H1 (cell line): ENCODE data around the gene ZFYVE19. TPM values are rescaled to one million over a fixed set of nuclear protein-coding genes. Genes with fewer than 3 reads are reported as not detected.

ENCODE experiments used
- CTCF ChIA-PET: fragments of 300-600 bp; sonication (Branson Sonifier 250); formaldehyde crosslinking; loops from one replicate; lab custom pipeline; 2021; ENCODE audit not compliant: partially characterized antibody; lab: Charles Lee
- POLR2A ChIA-PET: fragments of 300-600 bp; sonication (Branson Sonifier 250); formaldehyde crosslinking; loops from one replicate; lab custom pipeline; 2021; ENCODE audit warnings: inconsistent platforms; ENCODE audit not compliant: partially characterized antibody; lab: Charles Lee
- DNase-seq, 2 experiments: peaks; one replicate each; pipeline versions ENCODE4 v3.0.0 to v3.0.0-alpha.2; 2010 to 2022; ENCODE audit warnings: low spot score in 2 of 2, low read depth in 1 of 2, mixed read lengths in 1 of 2
- FAIRE-seq: peaks from 2 replicates; lab custom pipeline; 2011; peaks lifted over from hg19 to GRCh38; lab: Jason Lieb, UNC
- H2AFZ ChIP-seq: 2 replicates; pipeline ENCODE4 v1.8.1; 2012; ENCODE audit warnings: low read length, inconsistent platforms
- H2AK5ac ChIP-seq: 2 replicates; pipeline ENCODE4 v1.6.1; 2013; ENCODE audit warnings: low read depth, low read length
- H2BK120ac ChIP-seq: replicated peaks from 2 replicates; pipeline ENCODE3; 2013; ENCODE audit warnings: low read depth, low read length, inconsistent platforms
- H2BK12ac ChIP-seq: 2 replicates; pipeline ENCODE4 v1.6.1; 2013; ENCODE audit warnings: low read depth, low read length
- H2BK15ac ChIP-seq: 2 replicates; pipeline ENCODE4 v1.6.1; 2013; ENCODE audit warnings: low read length
- H2BK20ac ChIP-seq: 2 replicates; pipeline ENCODE4 v1.6.1; 2013; ENCODE audit warnings: low read length
- H2BK5ac ChIP-seq: 2 replicates; pipeline ENCODE4 v1.6.1; 2013; ENCODE audit warnings: low read depth, low read length
- H3K14ac ChIP-seq: 2 replicates; pipeline ENCODE4 v1.6.1; 2013; ENCODE audit warnings: inconsistent platforms; ENCODE audit not compliant: insufficient read length
- H3K18ac ChIP-seq: 2 replicates; pipeline ENCODE4 v1.6.1; 2013; ENCODE audit warnings: low read length; ENCODE audit errors: extremely low read depth
- H3K23ac ChIP-seq: 2 replicates; pipeline ENCODE4 v1.6.1; 2013; ENCODE audit warnings: inconsistent platforms; ENCODE audit not compliant: insufficient read length
- H3K23me2 ChIP-seq: 2 replicates; pipeline ENCODE4 v1.6.1; 2013; ENCODE audit warnings: low read depth, low read length
- H3K27ac ChIP-seq: 2 replicates; pipeline ENCODE4 v1.6.1; 2011; ENCODE audit warnings: low read depth, low read length, inconsistent platforms
- H3K27me3 ChIP-seq, 4 experiments: replicated peaks in 1 of 4; 1 replicate in 1 of 4; 2 replicates in 3 of 4; pipeline versions ENCODE4 v1.6.1 to v1.8.1; 2011 to 2013; ENCODE audit warnings: low read length in 3 of 4, mild to moderate bottlenecking in 3 of 4, inconsistent platforms in 2 of 4, mixed read lengths in 2 of 4, moderate library complexity in 1 of 4; ENCODE audit not compliant: control insufficient read depth in 3 of 4, insufficient read depth in 3 of 4; ENCODE audit errors: extremely low read depth in 1 of 4
- H3K36me3 ChIP-seq, 4 experiments: 2 replicates each; pipeline versions ENCODE4 v1.6.1 to v1.8.1; 2011 to 2013; ENCODE audit warnings: mild to moderate bottlenecking in 4 of 4, low read length in 3 of 4, moderate library complexity in 2 of 4, control low read depth in 1 of 4, inconsistent platforms in 1 of 4; ENCODE audit not compliant: insufficient read depth in 4 of 4, control insufficient read depth in 2 of 4
- H3K4ac ChIP-seq: replicated peaks from 2 replicates; pipeline ENCODE3; 2013; ENCODE audit warnings: low read length, low read depth, mixed read lengths, inconsistent platforms; ENCODE audit not compliant: insufficient read length
- H3K4me1 ChIP-seq, 4 experiments: replicated peaks in 1 of 4; 1 replicate in 1 of 4; 2 replicates in 3 of 4; pipeline versions ENCODE4 v1.6.1 to v1.8.1; 2011 to 2013; ENCODE audit warnings: low read length in 3 of 4, inconsistent platforms in 2 of 4, mixed read lengths in 1 of 4; ENCODE audit not compliant: insufficient read depth in 4 of 4, control insufficient read depth in 3 of 4
- H3K4me2 ChIP-seq, 2 experiments: 2 replicates each; pipeline versions ENCODE4 v1.6.1 to v1.8.1; 2011 to 2013; ENCODE audit warnings: low read depth in 2 of 2, low read length in 2 of 2, control low read depth in 1 of 2, inconsistent platforms in 1 of 2, mild to moderate bottlenecking in 1 of 2; ENCODE audit not compliant: insufficient read depth in 1 of 2
- H3K4me3 ChIP-seq, 4 experiments: fragments of 200-600, 300-600 bp in 1 of 4; sonication (generic), shearing (Covaris generic), sonication (Bioruptor Twin) in 1 of 4; 2 replicates each; pipeline versions ENCODE4 v1.5.1 to v1.8.1; 2011 to 2016; ENCODE audit warnings: low read length in 4 of 4, low read depth in 3 of 4, control low read depth in 2 of 4, inconsistent platforms in 2 of 4, mild to moderate bottlenecking in 2 of 4, mixed read lengths in 1 of 4, moderate library complexity in 1 of 4; ENCODE audit not compliant: insufficient read depth in 2 of 4; ENCODE audit errors: extremely low read depth in 1 of 4
- H3K56ac ChIP-seq: replicated peaks from 2 replicates; pipeline ENCODE3; 2013; ENCODE audit warnings: low read depth, mild to moderate bottlenecking, mixed read lengths, low read length, inconsistent platforms; ENCODE audit not compliant: insufficient read length
- H3K79me1 ChIP-seq: 2 replicates; pipeline ENCODE4 v1.6.1; 2013; ENCODE audit warnings: low read depth, low read length, control low read depth
- H3K79me2 ChIP-seq, 2 experiments: 2 replicates each; pipeline versions ENCODE4 v1.6.1 to v1.8.1; 2012 to 2013; ENCODE audit warnings: low read length in 2 of 2, mild to moderate bottlenecking in 2 of 2, inconsistent platforms in 1 of 2; ENCODE audit not compliant: insufficient read depth in 2 of 2, control insufficient read depth in 1 of 2
- H3K9ac ChIP-seq, 4 experiments: replicated peaks in 1 of 4; 1 replicate in 1 of 4; 2 replicates in 3 of 4; pipeline versions ENCODE4 v1.6.1 to v1.8.1; 2011 to 2013; ENCODE audit warnings: low read depth in 3 of 4, low read length in 3 of 4, control low read depth in 2 of 4, mild to moderate bottlenecking in 2 of 4, moderate library complexity in 2 of 4, inconsistent platforms in 1 of 4; ENCODE audit errors: extremely low read depth in 1 of 4
- H3K9me3 ChIP-seq, 2 experiments: 2 replicates each; pipeline versions ENCODE4 v1.6.1 to v1.8.1; 2012 to 2013; ENCODE audit warnings: mild to moderate bottlenecking in 2 of 2, moderate library complexity in 2 of 2, control low read depth in 1 of 2, inconsistent platforms in 1 of 2, low read depth in 1 of 2, low read length in 1 of 2, mixed read lengths in 1 of 2; ENCODE audit not compliant: insufficient read depth in 2 of 2
- H4K20me1 ChIP-seq, 2 experiments: replicated peaks in 1 of 2; 2 replicates each; pipeline versions ENCODE3 to v1.8.1; 2011 to 2013; ENCODE audit warnings: inconsistent platforms in 2 of 2, low read length in 2 of 2, mild to moderate bottlenecking in 1 of 2; ENCODE audit not compliant: insufficient read depth in 2 of 2, control insufficient read depth in 1 of 2
- H4K5ac ChIP-seq: 2 replicates; pipeline ENCODE4 v1.6.1; 2013; ENCODE audit warnings: low read length, low read depth, mixed read lengths, inconsistent platforms; ENCODE audit not compliant: insufficient read length
- H4K8ac ChIP-seq: 2 replicates; pipeline ENCODE4 v1.8.0; 2013; ENCODE audit warnings: mild to moderate bottlenecking, moderate library complexity, low read length, inconsistent platforms; ENCODE audit not compliant: insufficient read depth; ENCODE audit errors: extremely low read depth
- H4K91ac ChIP-seq: replicated peaks from 2 replicates; pipeline ENCODE3; 2013; ENCODE audit warnings: low read length, mixed read lengths, inconsistent platforms; ENCODE audit not compliant: insufficient read length
- BCL11A ChIP-seq, 2 experiments: IDR thresholded peaks; one replicate each; pipeline ENCODE4 v1.6.1; 2011; ENCODE audit warnings: low read depth in 2 of 2, low read length in 2 of 2, mild to moderate bottlenecking in 2 of 2
- SIRT6 ChIP-seq: IDR thresholded peaks from one replicate; pipeline ENCODE4 v1.7.1; 2012; ENCODE audit warnings: low read length, inconsistent platforms
- WGBS, 2 experiments: shearing (Covaris generic) in 1 of 2; methylation state at CpG; one replicate each; pipeline versions ENCODE4 v1.1.6 to v1.1.7; 2013 to 2015; ENCODE audit warnings: low lambda C conversion rate in 2 of 2, mixed read lengths in 2 of 2, inconsistent platforms in 1 of 2, low coverage in 1 of 2, missing lambda C conversion rate in 1 of 2; ENCODE audit not compliant: insufficient replicate concordance in 2 of 2, insufficient coverage in 1 of 2, insufficient read length in 1 of 2; ENCODE audit errors: extremely low coverage in 1 of 2, missing lambda C conversion rate in 1 of 2; 5-methylcytosine and 5-hydroxymethylcytosine counted together
- polyA plus RNA-seq, 7 experiments: library from polyadenylated mRNA; depleted of rRNA in 3 of 7; stranded (reverse) in 5 of 7; unstranded in 2 of 7; fragments of >200 nt in 5 of 7; fragments of 200-250 nt in 2 of 7; gene quantifications; 1 replicate in 5 of 7; 2 replicates in 1 of 7; 4 replicates in 1 of 7; pipeline versions ENCODE4 v1.2.1 to v1.2.3, GENCODE V29; 2011 to 2013; ENCODE audit warnings: missing spikeins in 2 of 7, mixed read lengths in 2 of 7
- total RNA-seq: library from RNA; stranded (reverse); fragmentation: NEBNext Ultra II Directional; extraction: Animal tissue kit (Norgen Biotek cat#: 25700); gene quantifications from 2 replicates; pipeline ENCODE4 v1.2.1, GENCODE V29; 2021

ZFYVE19 gene
- total and polyA plus RNA-seq, 2 of the 8 experiments (the other 6 are each of a cell fraction or from before 2014, with no cell fraction given) = 11.2 to 21.8 TPM

DNA sequence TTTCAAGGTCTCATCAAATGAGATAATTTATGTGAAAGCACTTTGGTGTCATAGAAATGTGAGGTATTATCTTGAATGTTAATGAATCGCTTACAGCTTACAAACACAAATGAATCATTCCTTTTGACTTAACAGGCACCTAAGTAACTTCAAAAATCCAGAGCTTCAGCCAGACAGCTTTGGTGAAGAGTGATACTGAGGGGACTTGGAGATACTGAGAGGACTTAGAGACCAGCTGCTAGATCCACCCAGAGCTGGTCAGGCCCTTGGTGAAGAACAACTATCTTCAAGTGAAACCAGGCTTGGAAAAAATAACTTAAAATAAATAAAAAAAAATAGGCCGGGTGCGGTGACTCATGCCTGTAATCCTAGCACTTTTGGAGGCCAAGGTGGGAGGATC is 16.2 kb upstream of the ZFYVE19 start:
- Histone ChIP-seq H3K27me3 (no peaks in the 10 kb centered on the region), H2AK5ac (no peak overlapping the region), H3K4ac (no peak overlapping the region), H2BK15ac (no peak overlapping the region), H3K56ac (no peak overlapping the region), H2BK120ac (no peak overlapping the region), H3K36me3 (no peaks in the 10 kb centered on the region; a peak in 1 of 8 replicates), H3K9ac (no peak overlapping the region), H2BK20ac (no peak overlapping the region), H3K4me1 (peaks cover 15 to 30% (median 18%) of the 10 kb centered on the region in 4 experiments), H3K23me2 (no peaks in the 10 kb centered on the region; the same call in 1 of the 2 replicates), H2AFZ (no peak overlapping the region), H4K5ac (no peak overlapping the region), H2BK12ac (no peak overlapping the region), H3K4me2 (no peak overlapping the region), H3K27ac (no peak overlapping the region), H4K91ac (no peak overlapping the region), H3K79me1 (peaks cover 4% of the 10 kb centered on the region), H4K8ac (no peak overlapping the region), H3K14ac (no peak overlapping the region), H2BK5ac (no peak overlapping the region), H3K79me2 (peaks cover 0 to 16% of the 10 kb centered on the region in 2 experiments; a peak in 3 of 4 replicates), H3K4me3 (no peak overlapping the region), H3K23ac (no peak overlapping the region), H3K9me3 (no peaks in the 10 kb centered on the region), H4K20me1 (peaks cover 2 to 7% of the 10 kb centered on the region in 2 experiments), H3K18ac (no peak overlapping the region)
- CTCF ChIA-PET = interaction anchor here (1.0 to 7.4 kb wide), 5 partner anchors 12 to 104 kb away, joined by 3 to 73 read pairs (median 7); partner anchors contain the start of gene VPS18
- TF ChIP-seq SIRT6 (no peak), BCL11A (IDR thresholded peaks at IDR 0.05; ENCODE audit: low read depth in 2 of 2, low read length in 2 of 2) (no peak)
- no peak for DNase-seq
- FAIRE-seq = no peak
- WGBS, 2 experiments = 90% methylated on average over 3 of the region's 3 CpGs; no CpG with 5 or more reads in 1 of the 2 experiments
- POLR2A ChIA-PET = no interaction called here
